ENCODE data around the gene CD300E.
"Not testable (repeated sequence)": the region's sequence is repeated elsewhere in the genome, so short reads cannot be mapped to it uniquely, and the experiment has no call there.

CD300E gene

GRCh38 chr17:74597069-74597790 is 26.3 kb downstream of the CD300E start:
- DNase-seq = no peak

GRCh38 chr17:74595037-74595750 is 28.3 kb downstream of the CD300E start:
- no peak for DNase-seq

GRCh38 chr17:74592087-74592990 is 31.2 kb downstream of the CD300E start, which contains the start of gene CD300LD:
Gene CD300LD (minus strand): TSS chr17:74592283. CDS start chr17:74592202, 81 bp downstream.
- no peak for DNase-seq

GRCh38 chr17:74591503-74591902 is 32.0 kb downstream of the CD300E start:
- no peak for DNase-seq

GRCh38 chr17:74585711-74586110 is 37.8 kb downstream of the CD300E start:
- no peak for DNase-seq

GRCh38 chr17:74584292-74585060 is 39.1 kb downstream of the CD300E start:
- no peak for DNase-seq

- no peak for DNase-seq
Observed at GRCh38 chr17:74582633-74583032, 40.9 kb downstream of the CD300E start.

- DNase-seq = no peak
Observed at GRCh38 chr17:74579900-74580299, 43.6 kb downstream of the CD300E start.

GRCh38 chr17:74578979-74579378 is 44.6 kb downstream of the CD300E start:
- DNase-seq = no peak

GRCh38 chr17:74574489-74575142 is 48.9 kb downstream of the CD300E start:
- DNase-seq = no peak

- not testable (repeated sequence) for DNase-seq
Observed at GRCh38 chr17:74573635-74574034, 49.9 kb downstream of the CD300E start.

GRCh38 chr17:74573169-74573568 is 50.4 kb downstream of the CD300E start:
- DNase-seq = no peak

GRCh38 chr17:74571621-74572270 is 51.8 kb downstream of the CD300E start:
- no peak for DNase-seq

- DNase-seq = no peak
Observed at GRCh38 chr17:74569020-74570003, 54.2 kb downstream of the CD300E start.

- no peak for DNase-seq
Observed at GRCh38 chr17:74568106-74568873, 55.2 kb downstream of the CD300E start.

- no peak for DNase-seq
Observed at GRCh38 chr17:74567397-74567796, 56.1 kb downstream of the CD300E start, which contains the start of gene CD300H. Gene CD300H (minus strand): TSS chr17:74567509.

GRCh38 chr17:74566132-74566753 is 57.3 kb downstream of the CD300E start:
- peak; percentile 11 for DNase-seq

- DNase-seq = no peak
Observed at GRCh38 chr17:74565126-74565525, 58.4 kb downstream of the CD300E start.

GRCh38 chr17:74563358-74563757 is 60.2 kb downstream of the CD300E start:
- no peak for DNase-seq
